Activated effector memory CD4-positive, alpha-beta T cell treated with anti-CD3 and anti-CD28 coated beads, Interleukin-2, amount 50 U/mL, for 16 hours (primary cell): ENCODE data around the gene ANKRD9.

Source experiments
- DNase-seq: peaks from one replicate; pipeline ENCODE4 v3.0.0-alpha.2; 2020

The ANKRD9 gene

GRCh38 chr14:102471921-102472790 is 37.4 kb downstream of the ANKRD9 start:
- DNase-seq: no peak

- DNase-seq: no peak
These were observed 40.3 kb downstream of the ANKRD9 start for GRCh38 chr14:102469261-102469660.

DNA sequence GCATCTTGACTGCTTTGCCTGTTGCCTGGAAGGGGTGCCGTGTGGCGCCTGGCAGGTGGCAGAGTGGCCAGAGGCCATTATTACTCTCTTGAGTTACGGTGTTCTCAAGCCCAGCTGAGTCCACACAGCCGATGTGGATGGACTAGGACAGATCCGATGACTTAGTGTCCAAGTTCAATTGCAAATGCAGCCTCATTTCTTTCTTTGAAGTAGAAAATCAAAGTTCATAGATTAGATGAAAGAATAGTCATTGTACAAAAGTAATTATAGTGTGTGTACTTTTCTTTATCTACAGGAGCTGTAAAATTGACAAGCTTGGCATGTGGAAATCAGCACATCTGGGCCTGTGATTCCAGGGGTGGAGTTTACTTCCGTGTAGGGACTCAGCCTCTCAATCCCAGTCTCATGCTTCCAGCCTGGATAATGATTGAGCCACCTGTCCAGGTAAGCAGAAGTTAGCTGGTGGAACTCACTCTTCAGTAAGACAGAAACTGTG is 44.7 kb downstream of the ANKRD9 start:
- no peak for DNase-seq

DNA sequence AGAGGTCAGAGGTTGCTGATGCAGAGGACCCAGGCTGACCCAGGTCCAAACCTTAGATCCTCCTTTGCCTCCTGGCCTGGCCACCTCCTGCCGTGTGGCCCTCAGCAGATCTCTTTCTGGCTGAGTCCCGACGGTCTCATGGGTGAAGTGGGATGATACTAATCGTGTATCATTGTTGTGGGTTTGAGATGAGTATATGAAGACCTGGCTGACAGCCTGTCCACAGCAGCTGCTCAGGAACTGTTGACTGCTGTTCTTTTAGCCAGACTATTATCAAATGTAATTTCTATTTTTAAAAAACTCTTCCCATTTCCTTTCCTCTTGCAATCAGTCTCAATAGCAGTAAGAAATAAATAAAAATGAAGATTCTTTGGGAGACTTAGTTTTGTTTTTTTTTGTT is 45.6 kb downstream of the ANKRD9 start:
- DNase-seq: no peak

- DNase-seq: no peak
These were observed 47.2 kb downstream of the ANKRD9 start for GRCh38 chr14:102462391-102462790.

DNA sequence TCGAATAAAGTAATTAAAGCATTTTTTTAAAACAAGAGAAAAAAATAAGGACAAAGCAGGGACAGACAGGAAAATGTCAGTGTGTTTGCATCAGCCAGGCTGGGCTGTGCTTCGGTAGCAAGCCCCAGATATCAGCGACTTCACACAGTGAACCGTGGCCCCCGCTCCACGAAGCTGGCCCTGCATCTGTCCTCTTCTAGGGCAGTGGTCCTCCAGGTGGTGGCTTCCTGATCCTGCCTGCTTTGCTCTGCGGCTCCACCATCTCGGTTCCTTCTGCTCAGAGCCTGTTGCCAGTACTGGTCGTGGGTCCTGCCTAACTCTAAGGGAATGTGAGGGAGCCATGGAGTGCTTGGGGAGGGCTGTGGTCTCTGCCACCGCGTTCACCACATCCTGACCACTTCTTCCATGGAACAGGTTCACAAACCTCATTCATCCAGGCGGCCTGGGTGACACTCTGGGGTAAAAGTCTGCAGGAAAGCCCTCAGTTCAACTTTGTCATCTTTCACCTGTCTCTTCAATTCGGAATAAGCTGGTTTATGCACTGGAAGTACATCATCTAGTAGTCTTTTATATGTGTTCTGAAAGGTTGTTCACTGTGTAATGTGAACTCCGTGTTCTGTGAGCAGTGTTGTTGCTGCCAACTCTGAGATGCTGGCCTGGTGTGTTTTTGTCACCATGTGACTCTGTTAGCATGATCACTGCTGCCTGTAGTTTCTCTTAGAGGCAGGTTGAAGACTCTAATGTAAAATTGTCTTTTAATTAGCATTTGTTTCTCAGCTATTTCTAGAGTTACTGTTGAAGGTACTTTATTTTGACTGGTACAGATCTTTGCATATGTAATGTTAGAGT is 47.9 kb downstream of the ANKRD9 start:
- DNase-seq: no peak

- DNase-seq: no peak
These were observed 52.1 kb downstream of the ANKRD9 start for GRCh38 chr14:102457509-102457908.

DNA sequence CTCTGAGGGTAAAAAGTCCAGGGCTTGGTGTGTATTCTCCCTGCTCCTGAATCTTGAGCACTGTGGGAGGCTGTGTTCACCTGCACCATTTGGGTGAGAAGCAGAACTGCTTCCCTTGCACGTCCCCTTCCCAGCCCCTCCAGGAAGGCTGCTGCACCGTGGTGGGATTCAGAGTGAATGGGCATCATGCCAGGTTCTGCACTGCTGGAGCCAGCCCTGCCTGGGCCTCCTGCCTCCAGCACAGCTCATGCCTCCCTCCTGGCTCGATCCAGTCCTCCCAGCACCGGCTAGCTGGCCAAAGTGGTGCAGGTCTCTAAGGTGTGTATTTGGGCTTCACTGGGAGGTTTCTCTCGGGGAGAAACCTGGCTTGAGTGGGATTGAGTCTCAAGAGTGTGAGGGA is 54.9 kb downstream of the ANKRD9 start:
- DNase-seq: no peak

- DNase-seq: no peak
These were observed 57.3 kb downstream of the ANKRD9 start for GRCh38 chr14:102452302-102452701.
